Subcutaneous adipose tissue (tissue), 4 donors: ENCODE results near the gene DUOX2. TPM values are rescaled to one million over a fixed set of nuclear protein-coding genes. Genes with fewer than 3 reads are reported as not detected.

Experiments used
- CTCF ChIP-seq: fragments of 450-650 bp; IDR thresholded peaks from one replicate; pipeline ENCODE4 v1.5.1; 2016; ENCODE audit warnings: low read depth, mild to moderate bottlenecking, control low read depth, antibody characterized with exemption, moderate library complexity
- total RNA-seq, 4 donors: library from RNA; depleted of rRNA; stranded (reverse); fragments of >200 nt; gene quantifications; one replicate each; pipeline ENCODE4 v1.1.0, GENCODE V29; 2016

The DUOX2 gene
- total RNA-seq, result under 1 TPM in 3 of 4 donors, not detected in 1; under 0.01 to 0.22 (median under 0.01) TPM

GRCh38 chr15:45114076-45114750 is at the start of gene DUOX2, which contains the start of gene DUOXA2:
DUOX2 (minus strand) TSS chr15:45114172; CDS start chr15:45113411, 761 bp downstream.
DUOXA2 (plus strand) TSS chr15:45114326; CDS start chr15:45114606, 280 bp downstream.
- no peak for TF ChIP-seq CTCF

GRCh38 chr15:45163508-45163856 is 49.5 kb upstream of the DUOX2 start:
- TF ChIP-seq CTCF, result no peak

- no peak for TF ChIP-seq CTCF
These were observed 49.0 kb upstream of the DUOX2 start for GRCh38 chr15:45162771-45163507.

GRCh38 chr15:45161666-45162065 is 47.7 kb upstream of the DUOX2 start:
- TF ChIP-seq CTCF, result no peak

GRCh38 chr15:45157974-45158373 is 44.0 kb upstream of the DUOX2 start:
- no peak for TF ChIP-seq CTCF

- no peak for TF ChIP-seq CTCF
These were observed 42.9 kb upstream of the DUOX2 start for GRCh38 chr15:45156744-45157455.

GRCh38 chr15:45155739-45156138 is 41.8 kb upstream of the DUOX2 start:
- TF ChIP-seq CTCF, result no peak
